Cardiac muscle cell (in vitro differentiated cells and primary cell): ENCODE results near the gene ZNF225. TPM values are rescaled to one million over a fixed set of nuclear protein-coding genes. Genes with fewer than 3 reads are reported as not detected.

Experiments used
- DNase-seq, 2 donors: peaks; one replicate each; pipeline versions ENCODE4 v3.0.0 to v3.0.0-alpha.2; 2010 to 2017; ENCODE audit warnings: low read depth in 1 of 2, low spot score in 1 of 2
- H3K27ac ChIP-seq: fragments of 200-600 bp; sonication (generic); 2 replicates; pipeline ENCODE4 v1.5.1; 2016
- H3K27me3 ChIP-seq: fragments of 200-600 bp; sonication (generic); 2 replicates; pipeline ENCODE4 v1.6.0; 2016; ENCODE audit warnings: control low read depth
- H3K36me3 ChIP-seq: fragments of 200-600 bp; sonication (generic); 2 replicates; pipeline ENCODE4 v1.5.1; 2016; ENCODE audit warnings: control low read depth
- H3K4me1 ChIP-seq: fragments of 200-600 bp; sonication (generic); 2 replicates; pipeline ENCODE4 v1.8.1; 2017; ENCODE audit warnings: low read depth, mild to moderate bottlenecking, mixed run types
- H3K4me3 ChIP-seq: fragments of 200-600 bp; sonication (generic); 2 replicates; pipeline ENCODE4 v1.5.1; 2016; ENCODE audit warnings: mild to moderate bottlenecking
- H3K9me3 ChIP-seq: fragments of 200-600 bp; sonication (generic); 2 replicates; pipeline ENCODE4 v1.5.1; 2017; ENCODE audit warnings: low read depth, mild to moderate bottlenecking, control low read depth
- polyA plus RNA-seq: library from polyadenylated mRNA; unstranded; fragments of >200 nt; fragmentation: Nextera tagmentation; extraction: Ambion mirVana; gene quantifications from 2 replicates; pipeline ENCODE4 v1.2.1, GENCODE V29; 2016
- total RNA-seq: library from RNA; depleted of rRNA; stranded (reverse); fragments of >200 nt; gene quantifications from 2 replicates; pipeline ENCODE4 v1.2.3, GENCODE V29; 2016
- TF ChIP-seq, protein P1 (sequence below): IDR thresholded peaks from 2 replicates; pipeline ENCODE4 v1.5.1; 2012; ENCODE audit warnings: low read depth, mild to moderate bottlenecking, low read length

The ZNF225 gene
- total and polyA plus RNA-seq, 2 experiments from 2014 or later: 4.8 to 5.8 TPM

DNA sequence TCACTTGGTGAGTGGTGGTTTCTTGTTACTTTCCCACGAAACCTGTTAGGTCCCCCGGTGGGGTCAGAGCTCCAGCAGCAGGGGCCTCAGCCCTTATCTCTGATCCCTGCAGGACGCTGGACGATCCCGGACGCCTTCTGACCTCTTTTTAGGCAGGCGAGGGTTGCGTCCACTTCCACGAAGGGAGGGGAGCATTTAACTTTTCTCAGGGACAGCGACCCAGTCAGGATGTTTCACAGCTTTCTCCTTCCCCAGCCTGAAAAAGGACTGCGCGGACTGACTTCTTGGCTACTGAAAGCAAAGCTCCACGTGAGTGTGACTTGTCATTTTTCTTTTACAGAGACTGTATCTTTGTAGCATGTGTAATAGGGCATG, 28.8 kb downstream of the ZNF225 start:
- TF ChIP-seq, protein P1, sequence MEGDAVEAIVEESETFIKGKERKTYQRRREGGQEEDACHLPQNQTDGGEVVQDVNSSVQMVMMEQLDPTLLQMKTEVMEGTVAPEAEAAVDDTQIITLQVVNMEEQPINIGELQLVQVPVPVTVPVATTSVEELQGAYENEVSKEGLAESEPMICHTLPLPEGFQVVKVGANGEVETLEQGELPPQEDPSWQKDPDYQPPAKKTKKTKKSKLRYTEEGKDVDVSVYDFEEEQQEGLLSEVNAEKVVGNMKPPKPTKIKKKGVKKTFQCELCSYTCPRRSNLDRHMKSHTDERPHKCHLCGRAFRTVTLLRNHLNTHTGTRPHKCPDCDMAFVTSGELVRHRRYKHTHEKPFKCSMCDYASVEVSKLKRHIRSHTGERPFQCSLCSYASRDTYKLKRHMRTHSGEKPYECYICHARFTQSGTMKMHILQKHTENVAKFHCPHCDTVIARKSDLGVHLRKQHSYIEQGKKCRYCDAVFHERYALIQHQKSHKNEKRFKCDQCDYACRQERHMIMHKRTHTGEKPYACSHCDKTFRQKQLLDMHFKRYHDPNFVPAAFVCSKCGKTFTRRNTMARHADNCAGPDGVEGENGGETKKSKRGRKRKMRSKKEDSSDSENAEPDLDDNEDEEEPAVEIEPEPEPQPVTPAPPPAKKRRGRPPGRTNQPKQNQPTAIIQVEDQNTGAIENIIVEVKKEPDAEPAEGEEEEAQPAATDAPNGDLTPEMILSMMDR: no peak
- Histone ChIP-seq H3K4me3 (peak overlapping the region; percentile 86), H3K4me1 (peaks cover 11% of the 10 kb centered on the region), H3K9me3 (no peaks in the 10 kb centered on the region), H3K27ac (no peak overlapping the region), H3K36me3 (peaks cover 11% of the 10 kb centered on the region), H3K27me3 (no peaks in the 10 kb centered on the region)
- DNase-seq: peak; percentile 5 to 43

DNA sequence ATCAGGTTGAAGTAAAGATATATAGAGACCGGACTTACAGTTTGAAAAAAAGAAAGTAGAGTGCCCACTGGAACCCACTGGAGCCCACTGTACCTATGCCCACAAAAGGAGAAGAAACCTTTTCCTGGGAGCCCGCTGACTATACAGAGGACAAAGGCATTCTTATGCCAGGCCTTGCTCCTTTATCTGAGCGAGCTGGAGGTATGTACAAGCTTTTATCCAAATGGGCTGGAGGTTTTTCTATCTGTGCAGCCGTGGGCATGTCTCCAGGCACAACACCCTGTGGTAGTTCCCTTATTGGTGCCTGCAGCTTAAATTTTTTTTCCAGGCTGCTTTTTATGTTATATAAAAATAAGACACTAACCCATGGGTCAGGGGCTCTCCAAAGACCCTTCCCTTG, 36.6 kb downstream of the ZNF225 start:
- H3K36me3 ChIP-seq: peaks cover 44% of the 10 kb centered on the region
- DNase-seq: no peak
- no peak overlapping the region for H3K4me3 ChIP-seq
- H3K27ac ChIP-seq: no peak overlapping the region
- H3K9me3 ChIP-seq: no peaks in the 10 kb centered on the region
- TF ChIP-seq, protein P1: no peak
- no peaks in the 10 kb centered on the region for H3K27me3 ChIP-seq
- H3K4me1 ChIP-seq: no peaks in the 10 kb centered on the region

DNA sequence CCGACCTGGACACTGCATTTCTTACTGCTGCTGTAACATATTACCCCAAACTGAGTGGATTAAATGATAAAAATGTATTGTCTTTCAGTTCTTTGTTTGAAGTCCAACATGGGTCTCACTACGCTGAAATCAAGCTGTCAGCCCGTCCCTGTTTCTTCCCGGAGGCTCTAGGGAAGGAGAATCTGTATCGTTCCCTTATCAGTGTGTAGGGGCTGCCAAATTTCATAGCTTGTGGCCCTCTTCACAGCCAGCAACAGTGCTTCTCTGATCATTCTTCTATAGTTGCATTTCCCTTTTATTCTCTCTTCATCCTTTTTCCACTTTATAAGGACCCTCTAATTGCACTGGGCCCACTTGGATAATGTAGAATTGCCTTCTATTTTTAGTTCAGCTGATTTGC, 38.3 kb downstream of the ZNF225 start:
- DNase-seq: no peak
- Histone ChIP-seq H3K4me1 (no peaks in the 10 kb centered on the region), H3K27ac (no peak overlapping the region), H3K36me3 (peaks cover 53% of the 10 kb centered on the region), H3K9me3 (peaks cover 5% of the 10 kb centered on the region), H3K27me3 (no peaks in the 10 kb centered on the region), H3K4me3 (no peak overlapping the region)
- TF ChIP-seq, protein P1: no peak

DNA sequence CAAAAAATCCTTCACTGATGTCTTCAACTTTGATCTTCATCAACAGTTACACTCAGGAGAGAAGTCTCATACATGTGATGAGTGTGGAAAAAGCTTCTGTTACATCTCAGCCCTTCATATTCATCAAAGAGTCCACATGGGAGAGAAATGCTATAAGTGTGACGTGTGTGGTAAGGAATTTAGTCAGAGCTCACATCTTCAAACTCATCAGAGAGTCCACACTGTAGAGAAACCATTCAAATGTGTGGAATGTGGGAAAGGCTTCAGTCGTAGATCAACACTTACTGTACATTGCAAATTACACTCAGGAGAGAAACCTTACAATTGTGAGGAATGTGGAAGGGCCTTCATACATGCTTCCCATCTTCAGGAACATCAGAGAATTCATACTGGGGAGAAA, 43.3 kb downstream of the ZNF225 start:
- TF ChIP-seq, protein P1: no peak
- no peaks in the 10 kb centered on the region for H3K27me3 ChIP-seq
- no peak for DNase-seq
- no peaks in the 10 kb centered on the region for H3K4me1 ChIP-seq
- peaks cover 40% of the 10 kb centered on the region for H3K36me3 ChIP-seq
- peaks cover 6% of the 10 kb centered on the region for H3K9me3 ChIP-seq
- no peak overlapping the region for H3K4me3 ChIP-seq
- H3K27ac ChIP-seq: no peak overlapping the region

DNA sequence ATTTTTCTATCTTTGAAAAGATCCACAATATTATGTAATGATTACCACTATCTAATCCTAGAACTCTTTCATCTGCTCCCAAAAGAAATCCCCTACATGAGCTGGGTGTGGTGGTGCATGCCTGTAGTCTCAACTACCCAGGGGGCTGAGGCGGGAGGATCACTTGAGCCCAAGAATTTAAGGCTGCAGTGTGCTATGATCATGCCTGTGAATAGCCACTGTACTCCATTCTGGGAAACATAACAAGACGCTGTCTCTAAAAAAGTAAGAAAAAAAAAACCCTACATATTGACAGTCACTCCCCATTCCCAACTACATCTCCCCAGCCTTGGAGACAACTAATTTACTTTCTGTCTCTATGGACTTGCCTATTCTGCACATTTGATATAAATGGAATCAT, 50.6 kb downstream of the ZNF225 start:
- TF ChIP-seq, protein P1: no peak
- Histone ChIP-seq H3K27ac (no peak overlapping the region), H3K4me1 (no peaks in the 10 kb centered on the region), H3K27me3 (no peaks in the 10 kb centered on the region), H3K36me3 (peaks cover 7% of the 10 kb centered on the region), H3K9me3 (no peaks in the 10 kb centered on the region), H3K4me3 (no peak overlapping the region)
- DNase-seq: no peak

DNA sequence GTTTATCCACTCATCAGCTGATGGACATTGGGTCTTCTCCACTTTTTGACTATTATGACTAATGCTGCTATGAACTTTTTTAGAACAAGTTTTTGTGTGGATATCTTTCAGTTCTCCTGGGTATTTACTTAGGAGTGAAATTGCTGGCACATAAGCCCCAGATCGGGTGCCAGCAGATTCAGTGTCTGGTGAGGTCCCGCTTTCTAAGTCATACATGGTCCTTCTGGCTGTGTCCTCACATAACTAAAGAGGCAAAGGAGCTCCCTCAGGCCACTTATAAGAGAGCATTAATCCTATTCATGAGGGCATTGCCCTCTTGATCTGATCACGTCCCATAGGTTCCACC, 51.1 kb downstream of the ZNF225 start:
- DNase-seq: no peak
- peaks cover 9% of the 10 kb centered on the region for H3K36me3 ChIP-seq
- no peaks in the 10 kb centered on the region for H3K27me3 ChIP-seq
- TF ChIP-seq, protein P1: no peak
- peak overlapping the region; percentile 69 for H3K4me3 ChIP-seq
- peak overlapping the region; percentile 8 for H3K27ac ChIP-seq
- no peaks in the 10 kb centered on the region for H3K9me3 ChIP-seq
- no peaks in the 10 kb centered on the region for H3K4me1 ChIP-seq
